Right lung (tissue), 10 donors: ENCODE data around the gene PSD. TPM values are rescaled to one million over a fixed set of nuclear protein-coding genes. Genes with fewer than 3 reads are reported as not detected.
"Not testable (repeated sequence)": the region's sequence is repeated elsewhere in the genome, so short reads cannot be mapped to it uniquely, and the experiment has no call there.

ENCODE experiments used
- DNase-seq, 2 donors: peaks; one replicate each; pipeline ENCODE4 v3.0.0-alpha.2; 2013
- long read RNA-seq, 8 donors: transcript quantifications; one replicate each; lab custom pipeline, GENCODE V29; 2026
- polyA plus RNA-seq, 5 donors: library from polyadenylated mRNA; unstranded; fragments of 120-200 nt; gene quantifications; one replicate each; pipeline versions ENCODE4 v1.2.1 to v1.2.3, GENCODE V29; 2013; ENCODE audit warnings: inconsistent platforms in 1 of 5, low replicate concordance in 1 of 5; ENCODE audit not compliant: insufficient read length in 5 of 5, insufficient read depth in 1 of 5

PSD gene
- 10 to 100 TPM in 3 of 5 donors, 1 to 10 TPM in 2; 7.4 to 17.1 (median 10.1) TPM for polyA plus RNA-seq
- long read RNA-seq, donor 1, partial matches to known transcripts, result 50 of 50 reads
- long read RNA-seq, donor 1, other reads (novel, unspliced or antisense), result 0 of 50 reads
- long read RNA-seq, donor 2, result 0 reads
- long read RNA-seq, donor 3, partial matches to known transcripts, result 36 of 41 reads
- long read RNA-seq, donor 3, other reads (novel, unspliced or antisense), result 5 of 41 reads
- long read RNA-seq, donor 4, partial matches to known transcripts, result 40 of 40 reads
- long read RNA-seq, donor 4, other reads (novel, unspliced or antisense), result 0 of 40 reads
- long read RNA-seq, donor 5, result 0 reads
- long read RNA-seq, donor 6, partial matches to known transcripts, result 26 of 32 reads
- long read RNA-seq, donor 6, other reads (novel, unspliced or antisense), result 6 of 32 reads
- long read RNA-seq, donor 7, result 0 reads
- long read RNA-seq, donor 8, partial matches to known transcripts, result 0 of 5 reads
- long read RNA-seq, donor 8, other reads (novel, unspliced or antisense), result 5 of 5 reads

DNA sequence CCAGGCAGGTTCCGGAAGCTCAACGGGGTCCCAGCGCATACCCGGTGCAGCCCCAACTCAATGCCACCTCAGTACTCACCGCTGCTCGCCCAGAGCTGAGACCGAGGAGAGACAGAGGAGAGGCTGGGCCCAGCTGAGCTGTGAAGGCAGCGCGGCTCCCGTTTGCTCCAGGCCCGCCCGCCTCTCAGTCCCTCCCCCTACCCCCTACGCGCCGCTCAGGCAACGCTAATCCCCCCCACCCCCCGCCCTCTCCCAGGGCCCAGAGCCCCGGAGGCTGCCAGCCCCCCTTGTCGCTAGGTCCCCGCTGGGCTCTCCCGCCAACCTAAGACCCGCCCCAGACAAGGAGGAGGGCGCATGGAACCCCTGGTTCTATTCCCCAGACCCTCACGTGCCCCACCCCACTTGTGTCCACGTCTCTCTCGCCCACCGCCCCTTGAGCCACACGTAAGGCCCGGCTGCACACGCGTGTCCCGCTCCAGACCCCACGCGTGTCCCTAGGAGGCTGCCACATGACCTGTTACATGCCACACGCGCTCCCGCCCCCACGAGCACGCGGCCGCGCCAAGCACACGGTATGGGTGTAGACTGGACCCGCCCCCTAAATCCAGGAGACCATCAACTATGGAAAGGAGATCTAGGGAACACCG lies at the start of gene PSD:
Gene PSD (minus strand): TSS at position 164 of the 647 bp plus-strand sequence. CDS start 1,747 bp downstream, outside the sequence.
- no peak for DNase-seq

DNA sequence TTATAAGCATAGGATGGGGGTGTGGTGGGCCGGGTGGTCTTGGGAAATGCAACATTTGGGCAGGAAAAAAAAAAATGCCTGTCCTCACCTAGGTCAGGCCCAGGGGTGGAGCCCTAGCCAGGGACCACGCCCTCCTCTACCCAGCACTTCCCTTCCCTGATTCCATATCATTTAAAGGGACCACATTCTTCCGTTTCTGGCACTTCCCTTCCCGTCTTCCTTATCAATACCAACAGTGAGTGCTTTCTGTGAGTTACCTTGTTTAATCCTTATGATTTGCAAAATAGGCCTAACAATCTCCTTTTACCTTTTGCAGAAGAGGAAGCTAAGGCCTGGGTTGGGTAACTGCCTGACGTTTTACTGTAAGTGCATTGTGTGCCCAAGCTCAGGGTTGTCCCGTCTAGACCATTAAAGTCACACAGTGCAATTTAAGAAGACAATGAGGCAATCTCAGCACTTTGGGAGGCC lies 49.4 kb upstream of the PSD start:
- DNase-seq, result no peak

DNA sequence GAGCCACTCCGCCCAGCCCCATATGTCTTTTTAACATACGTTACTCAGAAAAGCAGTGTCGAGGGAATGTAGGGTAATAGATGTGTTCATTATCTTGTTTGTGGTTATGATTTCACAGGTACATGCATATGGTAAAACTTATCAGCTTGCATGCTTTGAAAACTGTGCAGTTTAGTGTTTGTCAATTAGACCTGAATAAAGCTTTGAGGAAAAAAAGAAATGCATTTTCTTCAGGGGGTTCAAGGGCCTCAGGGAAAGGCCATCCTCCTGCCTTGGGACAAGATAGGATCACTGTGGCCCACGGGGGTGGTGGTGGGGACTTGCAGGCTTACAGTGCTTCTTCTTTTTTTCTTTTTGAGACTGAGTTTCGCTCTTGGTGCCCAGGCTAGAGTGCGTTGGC lies 48.7 kb upstream of the PSD start:
- DNase-seq, result no peak

GRCh38 chr10:102465466-102465865 lies 46.9 kb upstream of the PSD start:
- no peak for DNase-seq

DNA sequence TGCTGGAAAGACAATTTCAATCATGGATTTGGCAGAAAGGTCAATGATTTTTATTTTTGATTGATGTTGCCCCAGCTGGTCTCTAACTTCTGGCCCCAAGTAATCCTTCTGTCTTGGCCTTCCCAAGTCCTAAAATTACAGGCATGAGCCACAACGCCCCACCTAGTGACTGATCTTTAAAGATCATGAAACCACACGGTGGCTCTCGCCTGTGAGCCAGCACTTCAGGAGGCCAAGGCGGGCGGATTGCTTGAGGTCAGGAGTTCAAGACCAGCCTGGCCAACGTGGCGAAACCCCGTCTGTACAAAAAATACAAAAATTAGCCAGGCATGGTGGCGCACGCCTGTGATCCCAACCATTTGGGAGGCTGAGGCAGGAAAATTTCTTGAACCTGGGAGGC lies 45.4 kb upstream of the PSD start:
- DNase-seq, result no peak

- no peak for DNase-seq
These were observed 44.0 kb upstream of the PSD start for GRCh38 chr10:102462512-102463054.

GRCh38 chr10:102461187-102462054 lies 42.8 kb upstream of the PSD start:
- peak; percentile 82 to 84 for DNase-seq

DNA sequence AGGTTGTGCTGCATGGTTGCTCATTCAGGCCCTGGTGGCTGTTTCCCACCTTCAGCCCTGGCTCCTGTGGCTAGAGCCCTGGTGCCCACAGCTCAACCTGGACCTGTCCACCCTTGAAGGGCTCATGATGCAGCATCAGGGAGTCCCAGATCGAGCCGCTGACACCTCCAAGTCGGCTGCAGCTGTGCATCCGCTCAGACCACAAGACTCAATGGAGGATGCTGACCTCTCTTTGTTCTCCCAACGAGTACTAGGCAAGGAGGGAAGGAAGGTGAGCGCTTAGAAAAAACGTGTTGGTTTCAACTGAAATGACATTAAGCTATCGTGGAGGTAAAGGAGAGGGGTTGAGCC lies 42.2 kb upstream of the PSD start:
- no peak for DNase-seq

GRCh38 chr10:102458656-102459055 lies 40.1 kb upstream of the PSD start:
- no peak for DNase-seq

DNA sequence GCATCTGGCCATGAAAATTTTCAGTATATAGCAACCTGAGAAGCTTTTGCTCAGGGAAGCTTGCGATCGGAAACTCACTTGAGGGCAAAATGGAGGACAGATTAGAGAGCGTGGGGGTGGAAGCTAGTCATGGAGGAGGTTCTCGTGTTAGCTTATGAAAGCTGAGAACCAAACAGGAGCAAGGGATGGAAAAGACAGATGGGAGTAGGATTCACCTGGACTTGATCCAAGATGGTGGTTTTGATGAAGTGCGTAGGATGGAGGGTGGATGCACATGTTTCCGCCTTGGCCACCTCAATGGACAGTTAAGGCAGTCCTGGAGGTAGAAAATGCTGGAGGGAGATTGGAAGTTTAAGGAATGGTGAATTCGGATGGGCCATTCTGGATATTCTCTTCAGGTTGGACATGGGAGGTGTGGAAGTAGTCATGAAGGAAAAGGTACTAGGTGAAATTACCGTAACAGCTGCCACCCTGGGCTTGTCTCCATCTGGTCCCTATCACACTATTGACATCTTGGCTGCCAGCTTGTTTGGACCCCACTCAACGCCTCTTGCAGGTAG lies 39.1 kb upstream of the PSD start:
- no peak for DNase-seq

GRCh38 chr10:102455893-102456471 lies 37.4 kb upstream of the PSD start:
- DNase-seq, result no peak

DNA sequence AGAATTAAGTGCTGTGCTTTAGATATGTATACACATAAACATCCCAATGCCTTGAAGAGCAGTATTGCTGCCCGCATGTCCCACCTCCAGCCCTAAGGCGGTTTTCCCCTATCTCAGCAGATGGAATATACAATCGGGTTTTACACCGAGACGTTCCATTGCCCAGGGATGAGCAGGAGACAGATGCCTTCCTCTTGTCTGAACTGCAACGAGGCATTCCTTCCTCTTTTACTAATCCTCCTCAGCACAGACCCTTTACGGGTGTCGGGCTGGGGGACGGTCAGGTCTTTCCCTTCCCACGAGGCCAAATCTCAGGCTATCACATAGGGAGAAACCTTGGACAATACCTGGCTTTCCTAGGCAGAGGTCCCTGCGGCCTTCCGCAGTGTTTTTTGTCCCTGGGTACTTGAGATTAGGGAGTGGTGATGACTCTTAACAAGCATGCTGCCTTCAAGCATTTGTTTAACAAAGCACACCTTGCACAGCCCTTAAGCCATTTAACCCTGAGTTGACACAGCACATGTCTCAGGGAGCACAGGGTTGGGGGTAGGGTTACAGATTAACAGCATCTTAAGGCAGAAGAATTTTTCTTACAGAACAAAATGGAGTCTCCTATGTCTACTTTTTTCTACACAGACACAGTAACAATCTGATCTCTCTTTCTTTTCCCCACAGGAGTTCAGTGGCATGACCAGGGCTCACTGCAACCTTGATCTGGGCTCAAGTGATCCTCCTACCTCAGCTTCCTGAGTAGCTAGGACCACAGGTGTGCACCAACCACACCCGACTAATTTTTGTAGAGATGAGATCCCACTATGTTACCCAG lies 36.3 kb upstream of the PSD start:
- not testable (repeated sequence) for DNase-seq

- DNase-seq, result no peak
These were observed 34.9 kb upstream of the PSD start for GRCh38 chr10:102453502-102453901.

DNA sequence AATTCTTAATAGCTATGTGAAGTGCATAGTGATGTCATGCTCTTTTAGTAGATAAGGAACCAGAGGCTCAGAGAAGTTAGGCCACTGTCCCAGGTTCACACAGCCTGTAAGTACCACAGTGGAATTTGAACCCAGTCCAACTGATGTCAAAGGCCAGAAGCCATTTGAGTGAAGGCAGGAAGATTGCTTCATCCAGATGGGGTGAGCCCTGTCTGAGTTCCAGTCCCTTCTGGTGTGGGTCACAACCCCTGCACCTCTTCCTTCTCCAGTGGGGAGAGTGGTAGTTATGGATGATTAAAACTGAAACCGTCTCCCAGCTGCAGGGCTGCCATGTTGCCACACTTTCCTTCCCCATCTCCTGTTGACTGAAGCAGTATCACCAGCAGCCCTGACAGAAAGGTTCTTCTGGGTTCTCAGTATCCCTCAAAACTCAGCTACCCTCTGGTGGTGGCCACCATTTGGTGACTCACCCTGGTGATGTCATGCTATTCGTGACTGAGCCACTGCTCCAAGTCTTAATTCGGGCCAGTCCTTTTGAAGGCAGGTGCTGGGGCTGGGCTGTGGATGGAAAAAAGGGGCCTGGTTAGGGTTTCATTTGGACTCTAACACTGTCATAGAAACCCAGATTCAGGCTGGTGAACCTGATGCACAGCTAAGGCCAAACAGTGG lies 34.2 kb upstream of the PSD start:
- DNase-seq, result no peak

DNA sequence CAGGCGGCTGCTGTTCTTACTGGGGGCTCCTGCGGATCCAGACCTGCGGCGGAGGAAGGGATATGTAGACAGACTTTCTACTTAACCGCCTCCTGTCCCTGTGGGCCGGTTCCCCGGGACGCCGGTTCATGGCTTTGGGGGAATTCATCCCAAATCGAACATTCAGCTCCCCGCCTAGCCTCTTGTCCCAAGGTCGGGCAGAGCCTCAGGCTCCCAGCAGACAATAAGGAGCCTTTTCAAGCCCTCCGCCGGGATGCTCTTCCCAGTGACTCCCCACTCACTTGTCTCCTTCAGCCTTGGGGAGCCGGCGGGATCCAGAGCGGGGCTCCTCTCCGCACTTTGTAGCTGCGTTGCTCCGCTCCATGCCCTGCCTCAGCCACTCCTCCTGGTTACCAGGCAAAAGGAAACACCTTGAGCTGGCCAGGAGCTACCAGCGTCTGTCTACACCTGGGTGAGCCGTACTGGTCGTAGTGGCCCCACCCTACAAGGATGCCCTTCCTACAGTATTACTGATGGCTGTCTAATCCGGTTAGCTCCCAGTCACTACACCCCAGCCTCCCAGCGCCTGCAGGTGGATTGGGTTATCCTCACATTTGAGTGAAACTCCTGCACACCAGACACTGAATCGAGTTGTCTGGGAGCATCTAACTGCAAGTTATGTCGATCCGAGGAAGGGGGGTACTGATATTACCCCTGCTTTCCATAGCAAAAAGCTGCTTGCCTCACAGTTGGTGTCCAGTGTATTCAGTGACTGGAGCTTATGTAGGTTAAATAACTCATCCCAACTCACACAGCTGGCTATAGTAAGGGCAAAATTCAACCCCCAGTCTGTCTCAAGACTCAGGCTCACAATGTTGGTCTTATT lies 32.8 kb upstream of the PSD start, which contains the start of gene C10orf95:
Gene C10orf95 (minus strand): TSS at position 439 of the 865 bp plus-strand sequence. CDS start 450 bp downstream, outside the sequence.
- DNase-seq, result no peak

- DNase-seq, result peak; percentile 81 to 87
These were observed 32.0 kb upstream of the PSD start for GRCh38 chr10:102450374-102451104.

DNA sequence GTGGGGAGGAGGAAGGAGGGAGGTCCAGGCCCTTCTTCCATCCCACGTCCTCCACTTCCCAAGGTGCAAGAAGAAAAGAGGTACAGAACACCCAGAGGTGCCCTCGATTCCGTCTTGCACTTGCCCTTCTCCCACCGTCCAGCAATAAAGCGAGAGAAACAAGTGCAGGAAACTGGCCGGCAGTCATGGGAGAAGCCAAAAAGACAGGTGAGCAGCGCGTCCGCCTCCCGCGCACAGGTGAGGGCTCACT lies 31.5 kb upstream of the PSD start:
- no peak for DNase-seq
